Stimulated activated CD4-positive, alpha-beta T cell treated with anti-CD3 and anti-CD28 coated beads, Interleukin-15, amount 100 ng/mL, for 1 hour (primary cell): ENCODE measurements around the gene MAGEA9B.
"Not testable (repeated sequence)": the region's sequence is repeated elsewhere in the genome, so short reads cannot be mapped to it uniquely, and the experiment has no call there.

ENCODE experiments used
- DNase-seq, 2 donors: peaks; one replicate each; pipeline ENCODE4 v3.0.0-alpha.2; 2020; ENCODE audit warnings: low read depth in 1 of 2, low spot score in 1 of 2

The MAGEA9B gene

GRCh38 chrX:149572743-149573142, 14.5 kb downstream of the MAGEA9B start:
- no peak for DNase-seq

GRCh38 chrX:149571770-149572169, 15.5 kb downstream of the MAGEA9B start:
- no peak for DNase-seq

GRCh38 chrX:149570668-149571067, 16.6 kb downstream of the MAGEA9B start:
- DNase-seq, result no peak

- no peak for DNase-seq
Measured at GRCh38 chrX:149569770-149570169, 17.5 kb downstream of the MAGEA9B start.

GRCh38 chrX:149568701-149569296, 18.5 kb downstream of the MAGEA9B start:
- DNase-seq, result no peak

GRCh38 chrX:149567621-149568417, 19.4 kb downstream of the MAGEA9B start:
- DNase-seq, result no peak

GRCh38 chrX:149563359-149563758, 23.9 kb downstream of the MAGEA9B start:
- DNase-seq, result no peak

GRCh38 chrX:149555251-149555650, 32.0 kb downstream of the MAGEA9B start:
- DNase-seq, result not testable (repeated sequence)

GRCh38 chrX:149551939-149552248, 35.4 kb downstream of the MAGEA9B start:
- not testable (repeated sequence) for DNase-seq

- not testable (repeated sequence) for DNase-seq
Measured at GRCh38 chrX:149551245-149551938, 35.9 kb downstream of the MAGEA9B start.

GRCh38 chrX:149550454-149550853, 36.8 kb downstream of the MAGEA9B start:
- not testable (repeated sequence) for DNase-seq

- DNase-seq, result not testable (repeated sequence)
Measured at GRCh38 chrX:149549701-149550100, 37.6 kb downstream of the MAGEA9B start, which contains the start of gene HSFX3. Gene HSFX3, minus strand, starts transcription at chrX:149549924. Its CDS starts 72 bp downstream, at chrX:149549852.

- DNase-seq, result not testable (repeated sequence)
Measured at GRCh38 chrX:149547782-149548181, 39.5 kb downstream of the MAGEA9B start.

- not testable (repeated sequence) for DNase-seq
Measured at GRCh38 chrX:149546962-149547361, 40.3 kb downstream of the MAGEA9B start.

- DNase-seq, result not testable (repeated sequence)
Measured at GRCh38 chrX:149545545-149546543, 41.4 kb downstream of the MAGEA9B start.

GRCh38 chrX:149541521-149542047, 45.7 kb downstream of the MAGEA9B start:
- no peak for DNase-seq

GRCh38 chrX:149540621-149541520, 46.4 kb downstream of the MAGEA9B start, which contains the start of gene EOLA1:
Gene EOLA1, plus strand, starts transcription at chrX:149541012. Its CDS starts 4,619 bp downstream, at chrX:149545631.
- peak; percentile 66 to 73 for DNase-seq

GRCh38 chrX:149540131-149540620, 47.1 kb downstream of the MAGEA9B start:
- DNase-seq, result peak; percentile 74 to 80
